ENCODE data around the gene IFNLR1. TPM values are rescaled to one million over a fixed set of nuclear protein-coding genes. Genes with fewer than 3 reads are reported as not detected.

Gene IFNLR1
- total and polyA plus RNA-seq, 2 donors (not counting 3 experiments of a cell fraction or from before 2014, with no cell fraction given): 0.01 TPM; not detected in 1

GRCh38 chr1:24124980-24125379, 62.1 kb downstream of the IFNLR1 start:
- no peak overlapping the region for H3K9ac ChIP-seq (replicated peaks; ENCODE audit: extremely low read depth, insufficient read depth, low read length)
- no peak overlapping the region for H3K4me3 ChIP-seq (replicated peaks in 1 of 3; ENCODE audit: insufficient read depth in 1 of 3, low read depth in 1 of 3, low read length in 3 of 3)
- ChIA-PET POLR2A (no interaction called here), CTCF (interaction anchor here (1.3 kb wide), 1 partner anchor 25 kb away, joined by 8 read pairs; no protein-coding TSS in a partner anchor)
- no peaks in the 10 kb centered on the region for H3K36me3 ChIP-seq (ENCODE audit: control insufficient read depth in 2 of 2, extremely low read depth in 1 of 2, insufficient read depth in 2 of 2, low read length in 2 of 2)
- no peaks in the 10 kb centered on the region for H3K9me1 ChIP-seq (replicated peaks; ENCODE audit: control insufficient read depth, extremely low read depth, insufficient read depth, low read length)
- no peak overlapping the region for H3K27ac ChIP-seq (ENCODE audit: insufficient read depth, low read depth, low read length)
- no TSS peak for BruUV-seq (replicated peaks)
- no peaks in the 10 kb centered on the region for H3K9me3 ChIP-seq (replicated peaks; ENCODE audit: control insufficient read depth, insufficient read depth, low read length)
- no peaks in the 10 kb centered on the region for H3K4me1 ChIP-seq (ENCODE audit: control insufficient read depth, extremely low read depth, insufficient read depth, low read length)
- H3K4me2 ChIP-seq (ENCODE audit: insufficient read depth, low read length): no peak overlapping the region
- DNase-seq (ENCODE audit: low read depth, low spot score) (no peak), FAIRE-seq (no peak)
- no peaks in the 10 kb centered on the region for H4K20me1 ChIP-seq (replicated peaks; ENCODE audit: control insufficient read depth, extremely low read depth, insufficient read depth, low read length)
- TF ChIP-seq GATA2 (IDR thresholded peaks at IDR 0.05; ENCODE audit: insufficient read depth, insufficient read length, low read depth, low read length): no peak
- TF ChIP-seq CTCF (IDR thresholded peaks at IDR 0.05; ENCODE audit: extremely low read depth in 1 of 2, insufficient read depth in 1 of 2, low read depth in 1 of 2, low read length in 2 of 2): no peak
- TF ChIP-seq, protein P1, sequence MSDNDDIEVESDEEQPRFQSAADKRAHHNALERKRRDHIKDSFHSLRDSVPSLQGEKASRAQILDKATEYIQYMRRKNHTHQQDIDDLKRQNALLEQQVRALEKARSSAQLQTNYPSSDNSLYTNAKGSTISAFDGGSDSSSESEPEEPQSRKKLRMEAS (IDR thresholded peaks at IDR 0.05; ENCODE audit: insufficient read depth, insufficient read length): no peak
- dilution Hi-C loops (cut with MboI; ENCODE audit: extremely low pct_ligation_motif_present, low sequenced_read_pairs): no loop called here
- no peaks in the 10 kb centered on the region for H3K27me3 ChIP-seq (ENCODE audit: control insufficient read depth in 2 of 2, insufficient read depth in 2 of 2, low read length in 2 of 2)
- no peaks in the 10 kb centered on the region for H3K79me2 ChIP-seq (ENCODE audit: control insufficient read depth, insufficient read depth, low read length)
- intact Hi-C loops (cut with micrococcal nuclease): no loop called here
- no peak overlapping the region for H2AFZ ChIP-seq (ENCODE audit: low read depth, low read length)

DNA sequence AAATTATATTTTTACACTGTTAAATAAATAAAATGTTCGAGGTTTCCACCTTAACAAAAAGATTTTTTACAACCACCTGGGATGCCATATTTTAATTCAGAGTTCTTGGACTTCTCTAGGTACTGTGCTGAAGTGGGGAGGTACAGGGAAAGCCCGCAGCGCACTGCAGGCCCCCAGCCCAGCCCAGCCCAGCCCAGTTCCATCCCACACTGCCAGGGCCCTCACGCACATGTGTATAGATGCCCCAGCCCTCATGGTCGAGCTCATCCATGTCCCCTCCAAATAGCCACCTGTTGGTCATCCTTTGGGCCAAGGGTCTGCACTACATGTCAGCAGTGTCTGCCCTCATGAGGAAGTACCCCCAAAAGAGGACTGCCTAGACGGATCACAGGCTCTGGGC, 63.5 kb downstream of the IFNLR1 start:
- Histone ChIP-seq H4K20me1 (replicated peaks; ENCODE audit: control insufficient read depth, extremely low read depth, insufficient read depth, low read length) (no peaks in the 10 kb centered on the region), H3K4me2 (ENCODE audit: insufficient read depth, low read length) (no peak overlapping the region), H3K9me1 (replicated peaks; ENCODE audit: control insufficient read depth, extremely low read depth, insufficient read depth, low read length) (no peaks in the 10 kb centered on the region), H2AFZ (ENCODE audit: low read depth, low read length) (no peak overlapping the region), H3K27ac (ENCODE audit: insufficient read depth, low read depth, low read length) (no peak overlapping the region), H3K4me3 (replicated peaks in 1 of 3; ENCODE audit: insufficient read depth in 1 of 3, low read depth in 1 of 3, low read length in 3 of 3) (no peak overlapping the region), H3K9me3 (replicated peaks; ENCODE audit: control insufficient read depth, insufficient read depth, low read length) (no peaks in the 10 kb centered on the region), H3K79me2 (ENCODE audit: control insufficient read depth, insufficient read depth, low read length) (no peaks in the 10 kb centered on the region), H3K9ac (replicated peaks; ENCODE audit: extremely low read depth, insufficient read depth, low read length) (no peak overlapping the region), H3K27me3 (ENCODE audit: control insufficient read depth in 2 of 2, insufficient read depth in 2 of 2, low read length in 2 of 2) (no peaks in the 10 kb centered on the region), H3K4me1 (ENCODE audit: control insufficient read depth, extremely low read depth, insufficient read depth, low read length) (no peaks in the 10 kb centered on the region), H3K36me3 (ENCODE audit: control insufficient read depth in 2 of 2, extremely low read depth in 1 of 2, insufficient read depth in 2 of 2, low read length in 2 of 2) (no peaks in the 10 kb centered on the region)
- dilution Hi-C loops (cut with MboI; ENCODE audit: extremely low pct_ligation_motif_present, low sequenced_read_pairs): no loop called here
- POLR2A ChIA-PET: no interaction called here
- DNase-seq (ENCODE audit: low read depth, low spot score): no peak
- TF ChIP-seq, protein P1 (IDR thresholded peaks at IDR 0.05; ENCODE audit: insufficient read depth, insufficient read length): no peak
- TF ChIP-seq POLR2A (IDR thresholded peaks at IDR 0.05; ENCODE audit: low read depth, low read length): no peak
- no peak for TF ChIP-seq JUN (IDR thresholded peaks at IDR 0.05; ENCODE audit: borderline replicate concordance, insufficient read depth, insufficient read length, low read depth)
- no peak for TF ChIP-seq CTCF (IDR thresholded peaks at IDR 0.05; ENCODE audit: extremely low read depth in 1 of 2, insufficient read depth in 1 of 2, low read depth in 1 of 2, low read length in 2 of 2)
- TF ChIP-seq EZH2 (IDR thresholded peaks at IDR 0.05; ENCODE audit: borderline replicate concordance, low read depth, low read length, severe bottlenecking): no peak
- no peak for TF ChIP-seq MYC (IDR thresholded peaks at IDR 0.05; ENCODE audit: low read depth, low read length)
- TF ChIP-seq GATA2 (IDR thresholded peaks at IDR 0.05; ENCODE audit: insufficient read depth, insufficient read length, low read depth, low read length): no peak
- no peak for TF ChIP-seq FOS (IDR thresholded peaks at IDR 0.05; ENCODE audit: borderline replicate concordance, insufficient read depth, low read length)
- TF ChIP-seq POLR2AphosphoS5 (IDR thresholded peaks at IDR 0.05; ENCODE audit: insufficient read depth, low read depth, low read length): no peak
- FAIRE-seq: no peak
- no TSS peak for BruUV-seq (replicated peaks)
- intact Hi-C loops (cut with micrococcal nuclease): no loop called here
- CTCF ChIA-PET: no interaction called here

Data from endothelial cell of umbilical vein (primary cell).